Left kidney (tissue), 2 donors: ENCODE measurements around the gene FBXO27. TPM values are rescaled to one million over a fixed set of nuclear protein-coding genes. Genes with fewer than 3 reads are reported as not detected.
A peak's percentile ranks its signal among the peaks of the same experiment; 100 is the strongest.
"Not testable (repeated sequence)": the region's sequence is repeated elsewhere in the genome, so short reads cannot be mapped to it uniquely, and the experiment has no call there.

Experiments
- DNase-seq: peaks from one replicate; pipeline ENCODE4 v3.0.0-alpha.2; 2013
- polyA plus RNA-seq: library from polyadenylated mRNA; unstranded; fragments of 120-200 nt; gene quantifications from one replicate; pipeline ENCODE4 v1.2.1, GENCODE V29; 2013; ENCODE audit not compliant: insufficient read length

FBXO27 gene
- polyA plus RNA-seq, 1 donor, result 8.4 TPM

DNA sequence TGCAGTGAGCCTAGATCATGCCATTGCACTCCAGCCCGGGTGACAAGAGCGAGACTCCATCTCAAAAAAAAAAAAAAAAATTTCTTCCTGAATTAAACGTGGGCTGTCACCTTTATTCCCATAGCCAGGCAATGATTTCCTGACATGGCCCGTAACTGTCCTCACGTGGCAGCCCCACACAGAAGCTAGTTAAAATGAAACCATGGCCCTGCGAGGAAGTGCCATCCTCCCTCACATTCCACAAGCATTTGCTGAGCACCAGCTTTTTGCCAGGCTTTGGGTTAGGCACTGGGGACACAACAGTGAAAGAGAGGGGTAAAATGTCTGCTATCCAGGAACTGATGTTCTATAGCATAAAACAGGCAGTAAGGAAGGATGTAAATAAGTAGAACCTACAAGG is 13.2 kb upstream of the FBXO27 start:
- DNase-seq, result no peak

DNA sequence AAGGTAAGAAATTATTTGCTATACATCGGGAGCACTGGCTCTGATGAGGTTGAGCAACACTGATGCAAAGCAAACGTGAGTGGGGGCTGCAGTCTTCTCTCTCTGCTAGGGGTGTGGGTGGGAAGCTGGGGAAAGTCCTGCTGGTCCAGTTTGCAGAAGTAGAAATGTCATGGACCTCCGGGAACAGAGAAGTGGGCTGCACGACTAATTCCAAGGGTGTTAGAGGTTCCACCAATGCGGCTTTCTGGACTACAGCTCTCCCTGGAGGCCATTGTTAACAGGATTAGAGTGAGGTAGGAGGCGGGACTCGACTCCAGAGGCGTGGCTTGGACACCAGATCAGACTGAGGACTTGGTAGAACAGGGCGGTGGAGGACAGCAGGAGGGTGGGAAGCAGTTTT is 5.7 kb upstream of the FBXO27 start:
- DNase-seq, result peak; percentile 78

DNA sequence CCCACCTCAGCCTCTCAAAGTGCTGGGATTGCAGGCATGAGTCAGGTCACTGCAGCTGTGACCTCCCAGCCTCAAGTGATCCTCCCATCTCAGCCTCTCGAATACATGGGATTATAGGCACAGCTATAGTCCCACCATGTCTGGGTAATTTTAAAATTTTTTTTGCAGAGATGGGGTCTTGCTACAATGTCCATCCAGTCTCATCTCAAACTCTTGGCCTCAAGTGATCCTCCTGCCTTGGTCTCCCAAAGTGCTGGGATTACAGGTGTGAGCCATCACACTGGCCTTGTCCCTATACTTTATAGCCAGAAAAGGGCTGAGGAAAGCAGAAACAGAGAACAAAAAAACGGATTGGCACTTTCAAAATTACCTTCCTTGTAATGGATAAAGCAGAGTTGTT is 4.8 kb upstream of the FBXO27 start:
- no peak for DNase-seq

DNA sequence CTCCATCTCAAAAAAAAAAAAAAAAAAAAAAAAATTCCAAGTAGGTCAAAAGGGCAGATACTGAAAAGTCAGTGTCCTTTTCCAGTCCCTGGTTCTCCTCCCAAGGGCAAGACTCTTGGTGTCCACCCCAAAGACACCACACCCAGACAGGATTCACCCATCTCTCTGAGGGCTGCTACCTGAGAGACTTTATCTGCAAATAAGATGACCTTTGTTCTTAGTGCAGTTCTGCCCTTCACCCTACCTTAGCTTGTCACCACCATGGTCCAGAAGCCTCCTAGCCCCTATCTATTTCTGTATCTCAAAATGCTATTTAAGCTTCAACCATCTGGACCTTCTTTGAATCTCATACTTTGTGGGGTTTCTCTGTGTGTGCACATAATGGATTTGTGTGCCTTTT is 4.2 kb upstream of the FBXO27 start:
- no peak for DNase-seq

DNA sequence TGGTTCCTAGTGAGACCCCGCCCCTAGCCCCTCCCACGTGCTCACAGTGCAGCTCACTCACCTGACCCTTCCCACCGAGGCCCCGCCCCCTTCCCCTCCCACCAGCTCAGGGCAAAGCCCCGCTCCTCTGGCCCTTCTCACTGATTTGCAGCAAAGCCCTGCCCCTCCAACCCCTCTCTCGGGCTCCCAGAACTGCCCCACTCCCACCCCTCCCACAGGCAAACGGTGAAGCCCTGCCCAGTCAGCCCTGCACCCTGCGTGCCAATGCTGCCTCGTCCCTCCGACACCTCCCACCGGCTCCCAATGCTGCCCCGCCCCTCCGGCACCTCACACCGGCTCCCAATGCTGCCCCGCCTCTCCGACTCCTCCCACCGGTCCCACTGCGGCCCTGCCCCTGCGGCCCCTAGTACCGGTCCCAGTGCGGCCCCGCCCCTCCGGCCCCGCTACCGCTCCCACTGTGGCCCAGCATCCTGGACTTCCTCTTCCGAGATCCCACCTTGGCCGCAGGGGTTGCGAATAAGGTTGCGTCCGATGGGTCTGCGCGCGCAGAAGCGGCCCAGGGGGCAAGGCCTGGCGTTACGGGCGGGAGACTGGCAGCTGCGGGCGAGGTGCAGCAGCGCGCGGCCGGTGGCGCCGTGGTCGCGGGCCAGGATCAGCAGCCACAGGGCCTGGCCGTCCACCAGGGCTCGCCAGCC is 834 bp downstream of the FBXO27 start:
- DNase-seq, result peak; percentile 89

DNA sequence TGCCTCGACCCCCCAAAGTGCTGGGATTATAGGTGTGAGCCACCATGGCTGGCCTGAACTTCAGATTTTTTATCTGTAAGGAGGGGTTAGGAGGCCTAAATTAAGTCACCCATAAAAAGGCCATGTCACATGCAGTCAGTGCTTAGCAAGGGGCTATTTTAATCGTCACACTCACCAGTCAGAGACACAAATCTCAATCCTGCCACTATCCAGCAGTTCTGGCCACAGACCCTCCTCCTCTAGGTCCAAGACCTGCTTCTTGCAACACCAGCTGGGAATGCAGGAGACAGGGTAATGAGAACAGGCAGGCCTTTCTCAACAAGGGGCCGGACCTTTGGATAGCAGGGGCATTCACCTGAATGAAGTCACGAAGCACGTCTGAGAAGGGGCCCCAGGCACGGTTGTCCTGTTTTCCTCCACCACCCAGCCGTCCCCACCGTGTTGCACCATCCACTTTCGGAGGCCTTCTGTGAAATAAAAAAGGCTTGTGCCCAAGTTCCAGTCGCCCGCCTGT is 1.4 kb downstream of the FBXO27 start:
- DNase-seq, result no peak

DNA sequence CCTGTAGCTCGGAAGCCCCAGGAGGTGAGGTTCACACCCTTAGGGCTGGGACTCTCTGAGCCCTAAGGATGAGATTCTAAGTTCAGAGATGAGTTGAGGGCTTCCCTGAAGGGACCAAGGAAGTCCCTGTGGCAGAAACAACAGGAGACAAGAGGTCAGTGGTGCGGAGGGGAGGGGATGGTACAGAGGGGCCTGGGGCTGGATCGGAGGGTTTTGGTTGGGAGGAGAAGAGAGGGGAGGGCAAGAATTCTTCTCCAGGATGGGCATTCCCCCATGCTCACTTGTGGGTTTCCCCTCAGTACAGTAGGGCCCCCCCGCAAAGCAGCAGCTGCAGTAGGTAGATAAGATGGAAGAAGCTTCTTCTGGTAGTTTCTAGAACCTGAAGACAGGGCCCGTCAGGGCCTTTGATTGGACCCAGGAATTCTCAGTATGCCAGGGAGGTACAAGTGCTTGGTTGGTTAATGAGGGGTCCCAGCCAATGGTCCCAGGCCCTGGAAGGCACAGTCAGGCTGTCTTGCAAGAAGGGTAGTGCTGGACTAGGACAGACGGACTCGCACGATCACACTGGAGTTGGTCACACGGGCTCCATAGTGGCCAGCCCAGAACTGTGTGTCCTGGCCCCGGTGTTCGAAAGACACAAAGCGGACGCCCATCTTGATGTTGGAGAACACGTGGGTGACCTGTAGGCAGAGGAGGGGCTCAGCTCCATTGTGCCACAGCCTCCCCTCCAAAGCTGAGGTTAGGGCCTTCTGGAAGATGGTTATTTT is 7.3 kb downstream of the FBXO27 start:
- DNase-seq, result no peak

DNA sequence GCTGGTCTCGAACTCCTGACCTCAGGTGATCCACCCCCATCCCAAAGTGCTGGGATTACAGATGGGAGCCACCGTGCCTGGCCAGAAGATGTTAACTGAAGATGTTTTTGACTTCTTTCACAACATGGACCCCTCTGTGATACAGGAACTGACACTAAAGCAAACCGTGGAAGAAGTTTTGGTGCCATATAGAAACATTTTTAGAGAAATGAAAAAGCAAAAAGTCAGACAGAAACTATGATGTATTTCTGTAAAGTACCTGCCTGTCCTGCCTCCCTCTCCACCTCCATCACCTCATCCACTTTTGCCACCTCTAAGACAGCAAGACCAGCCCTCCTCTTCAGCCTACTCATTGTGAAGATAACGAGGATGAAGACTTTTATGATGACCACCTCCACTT is 11.3 kb downstream of the FBXO27 start:
- DNase-seq, result no peak

DNA sequence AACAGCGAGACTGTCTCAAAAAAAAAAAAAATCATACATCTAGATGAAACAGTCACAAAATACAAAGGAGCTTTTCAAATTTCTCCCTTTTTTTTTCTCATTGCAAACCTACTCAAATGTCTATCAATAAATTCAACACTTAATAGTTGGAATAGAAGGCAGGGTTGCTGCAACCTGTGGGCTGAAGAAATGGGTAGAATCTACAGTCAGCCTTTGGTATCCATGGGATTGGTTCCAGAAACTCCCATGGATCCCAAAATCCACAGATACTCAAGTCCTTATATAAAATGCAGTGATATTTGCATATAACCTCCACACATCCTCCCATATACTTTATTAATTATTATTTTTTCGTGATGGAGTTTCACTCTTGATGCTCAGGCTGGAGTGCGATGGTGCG is 14.7 kb downstream of the FBXO27 start:
- DNase-seq, result no peak

DNA sequence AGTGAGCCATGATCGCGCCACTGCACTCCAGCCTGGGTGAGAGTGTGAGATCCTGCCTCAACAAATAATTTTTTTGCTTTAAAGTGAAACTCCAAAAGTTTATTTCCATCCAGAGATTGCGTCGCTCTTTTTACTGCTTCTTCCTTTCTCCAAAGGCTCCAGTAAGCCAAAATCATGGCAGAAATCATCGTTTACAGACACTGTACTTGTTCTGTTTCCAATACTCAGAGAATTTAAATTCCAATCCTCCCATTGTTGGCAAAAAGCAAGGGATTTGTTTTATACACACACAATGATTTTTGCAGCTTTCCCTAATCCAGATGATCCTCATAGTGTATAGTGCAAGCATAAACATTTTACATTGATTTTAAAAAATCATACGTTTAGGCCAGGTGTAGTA is 15.3 kb downstream of the FBXO27 start:
- no peak for DNase-seq

DNA sequence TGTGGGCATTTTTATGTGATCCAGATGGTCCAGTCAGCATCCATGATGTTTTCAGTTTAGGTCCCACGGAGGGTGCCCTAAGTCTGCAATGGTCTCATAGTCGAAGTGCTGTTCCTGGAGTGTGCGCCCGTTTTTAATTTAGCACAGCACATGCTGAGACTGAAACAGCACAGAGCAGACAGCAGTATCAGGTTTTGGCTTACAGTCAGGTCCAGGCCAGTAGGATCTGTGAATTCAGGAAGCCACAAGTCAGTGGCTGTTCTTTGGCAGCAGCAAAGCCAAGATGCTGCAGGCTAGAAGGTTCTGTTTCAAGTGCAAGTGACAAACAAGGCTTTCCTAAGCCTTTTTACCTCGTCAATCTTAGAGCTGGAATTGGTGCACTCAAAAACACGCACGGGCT is 18.3 kb downstream of the FBXO27 start:
- DNase-seq, result no peak

DNA sequence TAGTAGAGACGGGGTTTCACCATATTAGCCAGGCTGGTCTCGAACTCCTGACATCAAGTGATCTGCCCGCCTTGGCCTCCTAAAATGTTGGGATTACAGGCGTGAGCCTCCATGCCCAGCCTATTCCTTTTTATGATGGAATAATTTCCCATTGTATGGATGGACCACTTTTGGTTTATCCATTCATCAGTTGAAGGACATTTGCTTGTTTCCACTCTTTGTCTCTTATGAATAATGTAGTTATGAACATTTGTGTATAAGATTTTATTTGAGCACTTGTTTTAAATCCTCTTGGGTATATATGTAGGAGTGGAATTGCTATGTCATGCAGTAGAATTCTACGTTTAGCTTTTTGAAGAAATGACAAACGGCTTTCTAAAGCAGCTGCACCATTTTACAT is 23.3 kb downstream of the FBXO27 start:
- DNase-seq, result no peak

DNA sequence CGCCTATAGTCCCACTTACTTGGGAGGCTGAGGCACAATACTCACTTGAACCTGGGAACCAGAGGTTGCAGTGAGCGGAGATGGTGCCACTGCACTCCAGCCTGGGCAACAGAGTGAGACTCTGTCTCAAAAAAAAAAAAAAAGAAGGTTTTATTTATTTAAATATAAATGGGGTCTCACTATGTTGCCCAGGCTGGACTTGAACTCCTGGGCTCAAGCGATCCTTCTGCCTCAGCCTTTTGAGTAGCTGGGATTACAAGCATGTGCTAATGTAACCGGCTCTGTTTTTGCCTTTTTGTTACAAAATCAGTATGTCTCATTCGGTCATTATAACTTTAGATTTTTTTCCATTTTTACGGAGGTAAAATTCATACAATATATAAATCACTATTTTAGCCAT is 24.2 kb downstream of the FBXO27 start:
- DNase-seq, result no peak

DNA sequence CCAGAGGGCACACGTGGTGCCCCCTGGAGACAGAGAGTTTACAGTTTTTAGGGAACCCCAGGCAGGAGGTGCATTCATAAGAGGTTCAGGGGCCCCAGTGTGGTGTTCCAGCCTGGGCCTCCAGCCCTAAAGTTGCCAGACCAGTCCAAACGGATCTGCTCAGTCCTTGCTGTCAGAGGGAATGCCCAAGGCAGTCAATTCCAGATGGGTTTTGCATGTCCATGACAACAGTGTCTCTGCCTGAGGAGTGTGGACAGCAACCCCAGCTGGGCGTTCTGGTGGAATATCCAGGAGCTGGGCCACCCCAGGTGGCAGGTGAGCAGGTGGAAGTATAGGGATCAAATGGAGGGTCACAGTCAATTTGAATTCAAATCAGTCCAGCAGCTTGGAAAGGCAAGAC is 25.3 kb downstream of the FBXO27 start:
- DNase-seq, result no peak

DNA sequence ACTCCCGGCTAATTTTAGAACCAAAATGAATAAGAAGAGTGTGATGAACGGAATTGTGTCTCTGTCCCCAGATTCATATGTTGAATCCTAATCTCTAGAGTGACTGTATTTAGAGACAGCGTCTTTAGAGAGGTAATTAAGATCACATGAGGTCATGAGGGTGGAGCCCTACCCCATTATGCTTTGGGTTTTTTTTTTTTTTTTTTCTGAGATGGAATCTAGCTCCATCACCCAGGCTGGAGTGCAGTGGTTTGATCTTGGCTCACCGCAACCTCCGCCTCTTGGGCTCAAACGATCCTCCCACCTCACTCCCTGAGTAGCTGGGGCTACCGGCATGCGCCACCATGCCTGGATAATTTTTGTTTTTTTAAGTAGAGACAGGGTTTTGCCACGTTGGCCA is 27.9 kb downstream of the FBXO27 start:
- no peak for DNase-seq

DNA sequence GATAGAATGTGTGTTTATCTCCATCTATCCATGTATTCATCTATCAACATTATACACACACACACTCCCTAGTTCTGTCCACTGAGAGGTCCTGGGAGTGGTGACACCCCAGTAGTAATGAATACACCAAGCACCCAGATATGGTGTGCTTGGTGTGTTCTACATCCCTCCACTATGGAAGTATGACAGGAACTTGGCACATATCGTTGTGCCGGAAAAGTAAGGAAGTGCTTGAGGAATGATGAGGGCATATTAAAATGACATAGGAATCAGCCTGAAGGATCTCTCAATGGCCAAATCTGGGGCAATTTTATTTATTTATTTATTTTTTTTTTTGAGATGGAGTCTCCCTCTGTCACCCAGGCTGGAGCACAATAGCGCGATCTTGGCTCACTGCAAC is 28.6 kb downstream of the FBXO27 start:
- DNase-seq, result no peak

DNA sequence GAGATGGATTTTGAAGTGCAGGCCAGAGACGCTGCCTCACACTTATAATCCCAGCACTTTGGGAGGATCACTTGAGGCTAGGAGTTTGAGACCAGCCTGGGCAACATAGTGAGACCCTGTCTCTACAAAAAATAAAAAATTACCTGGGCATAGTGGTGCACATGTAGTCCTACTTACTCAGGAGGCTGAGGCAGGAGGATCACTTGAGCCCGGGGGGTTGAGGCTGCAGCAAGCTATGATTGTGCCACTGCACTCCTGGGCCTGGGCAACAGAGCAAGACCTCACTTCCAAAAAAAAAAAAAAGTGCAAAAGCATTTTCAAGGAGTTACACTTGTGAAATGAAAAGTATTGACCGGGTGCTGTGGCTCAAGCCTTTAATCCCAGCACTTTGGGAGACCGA is 29.2 kb downstream of the FBXO27 start:
- no peak for DNase-seq

DNA sequence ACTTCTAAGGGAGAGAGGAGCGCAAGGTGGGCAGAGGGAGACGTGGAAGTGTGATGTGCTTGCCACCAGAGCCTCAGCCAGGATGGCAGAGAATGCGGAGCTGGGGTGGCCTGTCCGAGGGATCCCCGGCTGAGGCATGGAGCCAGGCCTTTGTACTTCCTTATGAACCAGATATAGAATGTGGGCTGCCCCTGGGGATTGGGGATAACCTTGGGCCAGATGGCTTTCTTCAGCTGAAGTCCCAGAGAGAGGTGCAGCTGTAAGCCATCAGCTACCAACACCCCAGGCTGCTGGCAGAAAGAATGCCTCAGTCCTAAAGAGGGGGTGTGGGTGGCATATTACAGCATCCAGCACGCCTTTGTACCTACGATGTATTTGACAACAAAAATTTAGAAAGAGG is 31.3 kb downstream of the FBXO27 start:
- DNase-seq, result no peak

DNA sequence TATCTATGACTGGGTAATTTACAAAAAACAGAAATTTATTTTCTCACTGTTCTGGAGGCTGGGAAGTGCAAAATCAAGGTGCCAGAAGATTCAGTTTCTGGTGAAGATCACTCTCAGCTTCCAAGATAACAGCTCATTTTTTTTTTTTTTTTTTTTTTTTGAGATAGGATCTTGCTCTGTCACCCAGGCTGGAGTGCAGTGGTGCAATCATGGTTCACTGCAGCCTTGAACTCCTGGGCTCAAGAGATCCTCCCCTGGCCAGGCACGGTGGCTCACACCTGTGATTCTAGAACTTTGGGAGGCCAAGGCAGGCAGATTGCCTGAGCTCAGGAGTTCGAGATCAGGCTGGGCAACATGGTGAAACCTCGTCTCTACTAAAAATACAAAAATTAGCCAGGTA is 34.8 kb downstream of the FBXO27 start:
- not testable (repeated sequence) for DNase-seq

DNA sequence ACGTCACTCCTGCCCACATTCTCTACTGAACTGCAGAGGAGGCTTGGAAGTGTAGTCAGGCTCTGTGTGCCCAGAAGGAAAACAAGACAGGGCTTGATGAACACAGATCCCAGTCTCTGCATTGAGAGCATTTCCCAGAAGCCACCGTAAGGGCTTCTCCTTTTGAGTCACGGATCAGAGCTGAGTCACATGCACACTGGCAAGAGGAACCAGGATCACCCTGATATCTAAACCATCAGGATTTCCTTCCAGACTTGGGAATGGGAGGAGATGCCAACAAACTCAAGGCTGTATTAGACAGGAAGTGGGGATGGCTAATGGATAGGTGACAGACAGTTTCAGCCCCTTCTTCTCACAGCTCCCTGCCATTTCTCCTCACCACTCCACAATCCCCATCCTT is 39.1 kb downstream of the FBXO27 start:
- no peak for DNase-seq

DNA sequence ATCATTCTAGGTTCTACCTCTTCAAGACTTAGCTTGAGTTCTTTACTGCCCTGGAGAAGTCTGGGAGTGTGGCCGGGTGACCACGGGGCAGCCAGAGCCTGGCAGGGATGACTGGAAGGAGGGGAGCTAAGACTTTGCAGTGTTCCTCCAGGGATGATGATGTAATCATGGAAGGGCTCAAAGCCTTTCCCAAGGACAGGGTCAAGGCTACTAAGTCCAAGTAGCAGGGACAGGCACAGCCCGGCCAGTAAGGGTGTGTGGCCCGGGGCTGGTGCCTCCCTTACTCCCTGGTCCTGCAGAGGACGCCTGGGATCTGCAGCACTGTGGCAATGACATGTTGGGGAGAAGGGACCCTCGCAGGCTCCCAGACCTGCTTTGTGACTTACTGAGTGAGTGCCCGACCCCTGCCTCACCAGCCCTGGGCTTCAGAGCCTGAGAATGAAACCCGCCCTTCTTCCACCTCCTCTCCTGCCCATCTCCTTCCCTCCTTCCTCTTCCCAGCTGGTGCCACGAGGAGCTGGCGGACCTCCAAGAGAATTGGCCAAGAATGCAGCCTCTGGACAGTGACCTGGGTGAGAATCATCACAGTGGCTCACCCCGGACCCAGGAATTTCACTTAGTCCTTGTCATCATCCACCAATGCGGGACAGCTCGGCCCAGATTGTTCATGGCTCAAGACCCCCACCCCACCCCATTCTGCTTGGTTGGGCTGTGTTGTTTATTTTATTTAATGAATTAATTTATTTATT is 41.2 kb downstream of the FBXO27 start:
- no peak for DNase-seq

DNA sequence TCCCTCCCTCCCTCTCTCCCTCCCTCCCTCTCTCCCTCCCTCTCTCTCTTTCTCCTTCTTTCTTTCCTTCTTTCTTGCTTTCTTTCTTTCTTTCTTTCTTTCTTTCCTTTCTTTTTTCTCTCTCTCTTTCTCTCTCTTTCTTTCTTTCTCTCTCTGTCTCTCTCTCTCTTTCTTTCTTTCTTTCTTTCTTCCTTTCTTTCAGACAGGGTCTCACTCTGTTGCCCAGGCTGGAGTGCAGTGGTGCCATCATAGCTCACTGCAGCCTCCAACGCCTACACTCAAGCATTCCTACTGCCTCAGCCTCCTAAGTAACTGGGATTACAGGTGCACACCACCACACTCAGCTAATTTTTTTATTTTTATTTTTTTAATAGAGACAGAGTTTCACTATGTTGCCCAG is 42.7 kb downstream of the FBXO27 start:
- DNase-seq, result not testable (repeated sequence)

DNA sequence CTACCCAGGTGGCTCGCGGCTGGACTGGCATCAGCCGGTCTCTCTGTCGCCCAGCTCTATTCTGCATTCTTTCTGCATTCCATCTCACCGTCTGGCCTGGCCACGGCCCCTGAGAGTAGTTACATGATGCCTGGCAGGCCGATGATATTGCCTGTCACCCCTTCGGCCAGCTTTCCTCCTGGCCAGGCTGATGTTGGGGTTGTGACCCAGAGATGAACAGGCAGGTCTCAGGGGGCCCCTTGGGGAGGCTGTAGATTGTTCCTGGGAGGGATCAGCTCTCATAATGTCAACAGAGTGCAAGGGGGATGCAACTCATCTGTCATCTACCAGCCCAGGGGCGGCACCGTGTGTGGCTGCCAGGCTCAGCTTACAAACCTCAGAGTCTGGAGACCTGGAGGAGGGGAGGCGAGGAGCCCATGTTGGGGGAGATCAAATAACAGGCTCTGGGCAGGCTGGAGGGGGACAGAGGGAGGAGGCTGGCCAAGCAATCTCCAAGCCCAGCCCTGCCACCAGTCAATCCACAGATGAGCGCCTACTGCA is 43.2 kb downstream of the FBXO27 start:
- DNase-seq, result peak; percentile 84
